HEK293 (cell line): Measurements from ENCODE around the gene DMAC2.

Experiments
- CTCF ChIA-PET: fragments of 350-600 bp; formaldehyde crosslinking; extraction: SDS; loops from one replicate; lab custom pipeline; 2021; ENCODE audit warnings: antibody characterized with exemption; lab: Yijun Ruan, JAX
- POLR2A ChIA-PET: fragments of 300-600 bp; formaldehyde crosslinking; extraction: SDS; loops from one replicate; lab custom pipeline; 2020; ENCODE audit warnings: antibody characterized with exemption, inconsistent platforms; lab: Yijun Ruan, JAX
- H3K27ac ChIP-seq: fragments of 200-500 bp; sonication (Bioruptor generic); 2 replicates; pipeline ENCODE4 v1.5.1; 2014; ENCODE audit warnings: low read depth, low read length, control low read depth, inconsistent platforms; ENCODE audit errors: extremely low read depth
- H3K36me3 ChIP-seq, 2 experiments: fragments of 200-500 bp in 1 of 2; sonication (Bioruptor generic) in 1 of 2; 1 replicate in 1 of 2; 2 replicates in 1 of 2; pipeline ENCODE4 v1.5.1; 2014 to 2017; ENCODE audit warnings: inconsistent platforms in 2 of 2, low read length in 2 of 2; ENCODE audit not compliant: control insufficient read depth in 2 of 2, insufficient read depth in 1 of 2
- H3K4me1 ChIP-seq: fragments of 200-500 bp; sonication (Bioruptor generic); 2 replicates; pipeline ENCODE4 v1.5.1; 2014; ENCODE audit warnings: mild to moderate bottlenecking, low read length, inconsistent platforms; ENCODE audit not compliant: control insufficient read depth, insufficient read depth
- H3K4me3 ChIP-seq: 2 replicates; pipeline ENCODE4 v1.5.1; 2011; ENCODE audit warnings: low read depth, mild to moderate bottlenecking, control low read depth, low read length, moderate library complexity
- H3K9me3 ChIP-seq: fragments of 200-500 bp; sonication (Bioruptor generic); 2 replicates; pipeline ENCODE4 v1.5.1; 2014; ENCODE audit warnings: low read depth, low read length, inconsistent platforms; ENCODE audit not compliant: control insufficient read depth, insufficient read depth
- PRDM1 ChIP-seq: fragments of 450-650 bp; formaldehyde crosslinking; IDR thresholded peaks from 2 replicates; pipeline ENCODE4; 2016; ENCODE audit warnings: missing biosample characterization, missing genetic modification characterization
- RBAK ChIP-seq: fragments of 450-650 bp; formaldehyde crosslinking; IDR thresholded peaks from 2 replicates; pipeline ENCODE4 v1.5.1; 2016; ENCODE audit warnings: missing biosample characterization, missing genetic modification characterization
- SCRT1 ChIP-seq: fragments of 450-650 bp; formaldehyde crosslinking; IDR thresholded peaks from 2 replicates; pipeline ENCODE4 v1.5.1; 2016; ENCODE audit warnings: missing biosample characterization, missing genetic modification characterization, borderline replicate concordance
- SCRT2 ChIP-seq: fragments of 450-650 bp; formaldehyde crosslinking; IDR thresholded peaks from 2 replicates; pipeline ENCODE4 v1.5.1; 2016; ENCODE audit warnings: missing biosample characterization, missing genetic modification characterization
- SP3 ChIP-seq: fragments of 450-650 bp; formaldehyde crosslinking; IDR thresholded peaks from 2 replicates; pipeline ENCODE4 v1.5.1; 2016; ENCODE audit warnings: missing biosample characterization, missing genetic modification characterization
- YY1 ChIP-seq: fragments of 450-650 bp; formaldehyde crosslinking; IDR thresholded peaks from 2 replicates; pipeline ENCODE4 v1.5.1; 2018; ENCODE audit warnings: missing biosample characterization, missing genetic modification characterization
- ZNF112 ChIP-seq: fragments of 450-650 bp; formaldehyde crosslinking; IDR thresholded peaks from 2 replicates; pipeline ENCODE4 v1.5.0; 2017; ENCODE audit warnings: missing biosample characterization, missing genetic modification characterization
- ZNF561 ChIP-seq: fragments of 450-650 bp; IDR thresholded peaks from 2 replicates; pipeline ENCODE4 v1.5.1; 2018; ENCODE audit warnings: missing biosample characterization, missing genetic modification characterization, borderline replicate concordance
- ZNF626 ChIP-seq: fragments of 450-650 bp; sonication (Bioruptor Pico); formaldehyde crosslinking; IDR thresholded peaks from 2 replicates; pipeline ENCODE4 v1.5.1; 2018; ENCODE audit warnings: missing biosample characterization, missing genetic modification characterization, inconsistent platforms
- ZNF707 ChIP-seq: fragments of 450-650 bp; formaldehyde crosslinking; IDR thresholded peaks from 2 replicates; pipeline ENCODE4 v1.5.1; 2016; ENCODE audit warnings: missing biosample characterization, missing genetic modification characterization
- ZNF76 ChIP-seq: fragments of 450-650 bp; formaldehyde crosslinking; IDR thresholded peaks from 2 replicates; pipeline ENCODE4; 2016; ENCODE audit warnings: low read depth, missing biosample characterization, missing genetic modification characterization, borderline replicate concordance
- ZNF777 ChIP-seq: fragments of 450-650 bp; formaldehyde crosslinking; IDR thresholded peaks from 2 replicates; pipeline ENCODE4 v1.5.1; 2017; ENCODE audit warnings: missing biosample characterization, missing genetic modification characterization, borderline replicate concordance
- ZNF843 ChIP-seq: fragments of 450-650 bp; formaldehyde crosslinking; IDR thresholded peaks from 2 replicates; pipeline ENCODE4 v1.5.1; 2016; ENCODE audit warnings: missing biosample characterization, missing genetic modification characterization
- ZSCAN16 ChIP-seq: fragments of 450-650 bp; formaldehyde crosslinking; IDR thresholded peaks from 2 replicates; pipeline ENCODE4 v1.5.1; 2016; ENCODE audit warnings: missing biosample characterization, missing genetic modification characterization
- TF ChIP-seq, protein P1 (sequence below): fragments of 450-650 bp; formaldehyde crosslinking; IDR thresholded peaks from 2 replicates; pipeline ENCODE4 v1.5.1; 2016; ENCODE audit warnings: missing biosample characterization, missing genetic modification characterization
- TF ChIP-seq, protein P2 (sequence below): fragments of 450-650 bp; formaldehyde crosslinking; IDR thresholded peaks from 2 replicates; pipeline ENCODE4 v1.5.1; 2016; ENCODE audit warnings: missing biosample characterization, missing genetic modification characterization
- TF ChIP-seq, protein P3 (sequence below): fragments of 450-650 bp; formaldehyde crosslinking; IDR thresholded peaks from 2 replicates; pipeline ENCODE4 v1.5.1; 2017; ENCODE audit warnings: missing biosample characterization, missing genetic modification characterization

The DMAC2 gene

GRCh38 chr19:41484822-41485221, 45.1 kb upstream of the DMAC2 start:
- no peak overlapping the region for H3K27ac ChIP-seq
- CTCF ChIA-PET, result interaction anchor here (1.7 kb wide), 1 partner anchor 86 kb away, joined by 5 read pairs; no protein-coding TSS in a partner anchor
- H3K4me3 ChIP-seq, result no peak overlapping the region
- POLR2A ChIA-PET, result no interaction called here
- TF ChIP-seq ZNF843 (tag by site-specific recombination), result no peak
- no peak for TF ChIP-seq ZNF777 (tag by site-specific recombination)
- TF ChIP-seq ZNF561, result no peak
- TF ChIP-seq PRDM1 (tag by site-specific recombination), result no peak
- TF ChIP-seq ZNF707 (tag by site-specific recombination), result no peak
- no peak for TF ChIP-seq RBAK (tag by site-specific recombination)
- TF ChIP-seq YY1, result no peak
- TF ChIP-seq, protein P1, sequence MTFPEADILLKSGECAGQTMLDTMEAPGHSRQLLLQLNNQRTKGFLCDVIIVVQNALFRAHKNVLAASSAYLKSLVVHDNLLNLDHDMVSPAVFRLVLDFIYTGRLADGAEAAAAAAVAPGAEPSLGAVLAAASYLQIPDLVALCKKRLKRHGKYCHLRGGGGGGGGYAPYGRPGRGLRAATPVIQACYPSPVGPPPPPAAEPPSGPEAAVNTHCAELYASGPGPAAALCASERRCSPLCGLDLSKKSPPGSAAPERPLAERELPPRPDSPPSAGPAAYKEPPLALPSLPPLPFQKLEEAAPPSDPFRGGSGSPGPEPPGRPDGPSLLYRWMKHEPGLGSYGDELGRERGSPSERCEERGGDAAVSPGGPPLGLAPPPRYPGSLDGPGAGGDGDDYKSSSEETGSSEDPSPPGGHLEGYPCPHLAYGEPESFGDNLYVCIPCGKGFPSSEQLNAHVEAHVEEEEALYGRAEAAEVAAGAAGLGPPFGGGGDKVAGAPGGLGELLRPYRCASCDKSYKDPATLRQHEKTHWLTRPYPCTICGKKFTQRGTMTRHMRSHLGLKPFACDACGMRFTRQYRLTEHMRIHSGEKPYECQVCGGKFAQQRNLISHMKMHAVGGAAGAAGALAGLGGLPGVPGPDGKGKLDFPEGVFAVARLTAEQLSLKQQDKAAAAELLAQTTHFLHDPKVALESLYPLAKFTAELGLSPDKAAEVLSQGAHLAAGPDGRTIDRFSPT (tag by site-specific recombination), result no peak
- no peak for TF ChIP-seq ZNF112 (tag by site-specific recombination)
- TF ChIP-seq, protein P2, sequence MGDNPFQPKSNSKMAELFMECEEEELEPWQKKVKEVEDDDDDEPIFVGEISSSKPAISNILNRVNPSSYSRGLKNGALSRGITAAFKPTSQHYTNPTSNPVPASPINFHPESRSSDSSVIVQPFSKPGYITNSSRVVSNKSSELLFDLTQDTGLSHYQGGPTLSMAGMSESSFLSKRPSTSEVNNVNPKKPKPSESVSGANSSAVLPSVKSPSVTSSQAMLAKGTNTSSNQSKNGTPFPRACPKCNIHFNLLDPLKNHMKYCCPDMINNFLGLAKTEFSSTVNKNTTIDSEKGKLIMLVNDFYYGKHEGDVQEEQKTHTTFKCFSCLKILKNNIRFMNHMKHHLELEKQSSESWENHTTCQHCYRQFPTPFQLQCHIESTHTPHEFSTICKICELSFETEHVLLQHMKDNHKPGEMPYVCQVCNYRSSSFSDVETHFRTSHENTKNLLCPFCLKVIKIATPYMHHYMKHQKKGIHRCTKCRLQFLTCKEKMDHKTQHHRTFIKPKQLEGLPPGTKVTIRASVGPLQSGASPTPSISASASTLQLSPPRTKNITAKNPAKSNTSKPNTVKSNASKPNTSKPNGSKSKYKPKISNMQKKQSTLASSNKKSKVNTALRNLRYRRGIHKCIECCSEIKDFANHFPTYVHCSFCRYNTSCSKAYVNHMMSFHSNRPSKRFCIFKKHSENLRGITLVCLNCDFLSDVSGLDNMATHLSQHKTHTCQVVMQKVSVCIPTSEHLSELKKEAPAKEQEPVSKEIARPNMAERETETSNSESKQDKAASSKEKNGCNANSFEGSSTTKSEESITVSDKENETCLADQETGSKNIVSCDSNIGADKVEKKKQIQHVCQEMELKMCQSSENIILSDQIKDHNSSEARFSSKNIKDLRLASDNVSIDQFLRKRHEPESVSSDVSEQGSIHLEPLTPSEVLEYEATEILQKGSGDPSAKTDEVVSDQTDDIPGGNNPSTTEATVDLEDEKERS, result no peak
- peak; percentile 52; the same call in 1 of the 2 replicates for TF ChIP-seq SCRT1 (tag by site-specific recombination)
- TF ChIP-seq SP3 (tag by site-specific recombination), result no peak
- no peak for TF ChIP-seq ZNF76 (tag by site-specific recombination)
- TF ChIP-seq, protein P3, sequence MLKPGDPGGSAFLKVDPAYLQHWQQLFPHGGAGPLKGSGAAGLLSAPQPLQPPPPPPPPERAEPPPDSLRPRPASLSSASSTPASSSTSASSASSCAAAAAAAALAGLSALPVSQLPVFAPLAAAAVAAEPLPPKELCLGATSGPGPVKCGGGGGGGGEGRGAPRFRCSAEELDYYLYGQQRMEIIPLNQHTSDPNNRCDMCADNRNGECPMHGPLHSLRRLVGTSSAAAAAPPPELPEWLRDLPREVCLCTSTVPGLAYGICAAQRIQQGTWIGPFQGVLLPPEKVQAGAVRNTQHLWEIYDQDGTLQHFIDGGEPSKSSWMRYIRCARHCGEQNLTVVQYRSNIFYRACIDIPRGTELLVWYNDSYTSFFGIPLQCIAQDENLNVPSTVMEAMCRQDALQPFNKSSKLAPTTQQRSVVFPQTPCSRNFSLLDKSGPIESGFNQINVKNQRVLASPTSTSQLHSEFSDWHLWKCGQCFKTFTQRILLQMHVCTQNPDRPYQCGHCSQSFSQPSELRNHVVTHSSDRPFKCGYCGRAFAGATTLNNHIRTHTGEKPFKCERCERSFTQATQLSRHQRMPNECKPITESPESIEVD, result no peak
- peak; percentile 74 for TF ChIP-seq SCRT2
- no peaks in the 10 kb centered on the region for H3K36me3 ChIP-seq
- peaks cover 4% of the 10 kb centered on the region for H3K9me3 ChIP-seq
- H3K4me1 ChIP-seq, result no peaks in the 10 kb centered on the region

DNA sequence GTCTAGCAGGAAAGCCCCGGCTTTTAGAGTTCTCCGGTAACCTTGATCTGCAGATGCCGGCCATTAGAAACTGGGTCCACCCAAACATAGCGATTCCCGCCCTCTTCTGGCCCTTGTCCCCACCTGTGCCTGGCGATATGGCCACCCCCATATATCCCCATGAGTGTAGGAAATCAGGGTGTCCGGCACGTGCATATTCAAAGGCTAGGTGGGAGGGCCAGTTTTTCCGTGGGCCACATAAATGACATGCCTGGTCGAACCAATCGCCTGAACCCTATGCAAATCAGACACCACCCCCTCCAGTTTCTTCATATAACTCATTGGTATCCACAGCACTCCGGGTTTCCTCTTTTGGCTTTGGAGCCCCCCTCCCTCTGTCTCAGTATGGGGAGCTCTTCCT, 40.6 kb upstream of the DMAC2 start:
- no peaks in the 10 kb centered on the region for H3K36me3 ChIP-seq
- TF ChIP-seq ZSCAN16 (no peak), ZNF626 (no peak)
- TF ChIP-seq, all 188 proteins: peak for 0
- ChIA-PET CTCF (interaction anchor here (1.0 to 1.9 kb wide), 3 partner anchors 32 to 162 kb away, joined by 3 to 5 read pairs (median 3); no protein-coding TSS in a partner anchor), POLR2A (no interaction called here)
- H3K4me1 ChIP-seq, result no peaks in the 10 kb centered on the region
- H3K27ac ChIP-seq, result no peak overlapping the region
- H3K4me3 ChIP-seq, result no peak overlapping the region
- H3K9me3 ChIP-seq, result no peaks in the 10 kb centered on the region; the same call in 1 of the 2 replicates
